Rectal smooth muscle tissue (tissue), 1 donor: ENCODE measurements around the gene MAP3K3.
A peak's percentile ranks its signal among the peaks of the same experiment; 100 is the strongest.

Experiments used
- H3K27ac ChIP-seq: one replicate; pipeline ENCODE4 v1.7.0; 2013; ENCODE audit warnings: low read depth, low read length, inconsistent platforms
- H3K27me3 ChIP-seq: one replicate; pipeline ENCODE4 v1.7.0; 2013; ENCODE audit warnings: low read length; ENCODE audit not compliant: control insufficient read depth, insufficient read depth
- H3K36me3 ChIP-seq: one replicate; pipeline ENCODE4 v1.7.0; 2013; ENCODE audit warnings: low read length; ENCODE audit not compliant: control insufficient read depth, insufficient read depth
- H3K4me1 ChIP-seq: one replicate; pipeline ENCODE4 v1.7.0; 2013; ENCODE audit warnings: low read length; ENCODE audit not compliant: control insufficient read depth, insufficient read depth
- H3K4me3 ChIP-seq: one replicate; pipeline ENCODE4 v1.7.0; 2013; ENCODE audit warnings: low read length
- H3K9ac ChIP-seq: one replicate; pipeline ENCODE4 v1.7.0; 2013; ENCODE audit warnings: low read length

The MAP3K3 gene

DNA sequence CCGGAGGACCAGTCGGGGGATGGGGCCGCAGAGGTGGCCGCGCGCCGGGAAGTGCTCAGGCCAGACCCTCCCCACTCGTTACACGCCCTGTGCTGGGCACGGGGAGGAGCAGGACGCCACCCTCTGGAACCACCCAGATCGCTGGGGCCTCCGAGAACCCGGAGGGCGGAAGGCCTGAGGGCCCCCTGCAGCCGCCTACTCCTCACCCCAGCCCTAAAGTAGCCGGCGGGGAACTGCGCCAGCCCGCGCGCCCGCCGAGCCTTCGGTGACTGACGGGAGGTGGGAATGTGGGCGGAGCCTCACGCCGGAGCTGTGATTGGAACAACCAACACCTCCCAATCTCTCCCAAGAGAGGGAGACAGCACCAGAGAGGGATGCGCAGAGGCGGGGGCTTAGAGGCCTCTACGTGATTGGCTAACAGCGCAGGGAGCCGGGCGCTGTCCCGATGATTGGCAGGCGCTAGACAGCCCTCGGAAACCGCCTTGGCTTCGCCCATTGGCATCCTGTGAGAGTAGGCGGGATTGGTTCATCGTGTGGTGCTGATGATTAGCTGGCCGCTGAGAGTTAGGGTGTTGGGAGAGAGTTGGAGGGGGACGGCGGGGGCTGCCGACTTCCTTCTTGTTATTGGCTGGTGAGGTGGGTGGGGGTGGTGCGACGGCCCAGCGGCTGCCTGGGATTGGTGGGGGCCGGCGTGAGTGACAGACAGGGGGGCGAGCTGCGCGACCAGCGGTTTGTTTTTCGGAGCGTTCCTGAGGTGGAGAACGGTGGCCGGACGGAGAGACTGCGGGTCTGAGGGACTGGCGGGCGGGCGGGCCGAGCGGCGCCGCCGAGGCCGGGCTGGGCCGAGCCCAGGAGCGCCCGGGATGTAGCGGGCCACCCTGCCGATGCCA, at the start of gene MAP3K3:
Gene MAP3K3 (plus strand): TSS at position 734 of the 890 bp plus-strand sequence. CDS start 343 bp downstream, outside the sequence.
- no peaks in the 10 kb centered on the region for H3K27me3 ChIP-seq
- peak within 1 kb of the TSS; percentile 78 for H3K27ac ChIP-seq
- no peaks in the 10 kb centered on the region for H3K36me3 ChIP-seq
- peak within 1 kb of the TSS; percentile 83 for H3K4me3 ChIP-seq
- H3K9ac ChIP-seq, result peak within 1 kb of the TSS; percentile 49
- peaks cover 10% of the 10 kb centered on the region for H3K4me1 ChIP-seq

DNA sequence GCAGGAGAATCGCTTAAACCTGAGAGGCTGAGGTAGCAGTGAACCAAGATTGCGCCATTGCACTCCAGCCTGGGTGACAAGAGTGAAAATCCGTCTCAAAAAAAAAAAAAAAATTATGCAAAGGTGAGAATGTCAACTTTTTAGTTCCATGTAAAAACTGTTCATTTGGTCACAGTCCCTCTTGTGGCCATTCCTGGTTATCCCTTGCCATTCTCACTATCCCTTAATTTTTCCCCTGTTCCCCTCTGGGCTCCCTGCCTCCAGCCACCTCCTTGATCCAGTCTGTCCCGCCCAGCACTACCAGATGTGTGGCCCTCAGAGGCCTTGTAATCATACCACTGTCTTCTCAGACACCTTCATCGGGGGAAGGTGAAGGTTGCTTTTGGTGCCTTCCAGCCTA, 48.6 kb upstream of the MAP3K3 start:
- Histone ChIP-seq H3K9ac (no peak overlapping the region), H3K27me3 (no peaks in the 10 kb centered on the region), H3K36me3 (peaks cover 3% of the 10 kb centered on the region), H3K4me1 (no peaks in the 10 kb centered on the region), H3K27ac (no peak overlapping the region), H3K4me3 (no peak overlapping the region)

DNA sequence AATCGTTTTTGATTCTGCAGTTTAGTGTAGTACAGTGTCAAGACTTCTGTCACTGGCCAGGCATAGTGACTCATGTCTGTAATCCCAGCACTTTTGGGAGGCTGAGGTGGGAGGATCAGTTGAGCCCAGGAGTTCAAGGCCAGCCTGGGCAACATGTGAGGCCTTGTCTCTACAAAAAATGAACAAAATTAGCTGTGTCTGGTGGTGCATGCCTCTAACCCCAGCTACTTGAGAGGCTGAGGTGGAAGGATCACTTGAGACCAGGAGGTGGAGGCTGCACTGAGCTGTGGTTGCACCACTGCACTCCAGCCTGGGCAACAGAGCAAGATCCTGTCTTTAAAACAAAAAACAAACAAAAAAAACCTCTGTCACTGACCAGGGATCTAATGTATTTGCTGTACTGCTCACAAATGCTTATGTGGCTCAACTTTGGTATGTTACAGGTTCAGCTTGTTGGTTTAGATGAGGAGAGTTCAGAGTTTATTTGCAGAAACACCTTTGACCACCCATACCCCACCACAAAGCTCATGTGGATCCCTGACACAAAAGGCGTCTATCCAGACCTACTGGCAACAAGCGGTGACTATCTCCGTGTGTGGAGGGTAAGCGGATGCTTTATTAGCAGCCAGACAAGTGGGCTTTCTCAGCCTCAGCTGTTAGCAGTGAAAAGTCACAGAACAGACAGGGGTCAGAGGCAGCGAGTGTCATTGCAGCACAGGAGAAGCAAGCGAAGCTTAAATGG, 44.0 kb upstream of the MAP3K3 start:
- Histone ChIP-seq H3K4me1 (no peaks in the 10 kb centered on the region), H3K27me3 (no peaks in the 10 kb centered on the region), H3K9ac (no peak overlapping the region), H3K27ac (no peak overlapping the region), H3K4me3 (no peak overlapping the region), H3K36me3 (peaks cover 18% of the 10 kb centered on the region)

DNA sequence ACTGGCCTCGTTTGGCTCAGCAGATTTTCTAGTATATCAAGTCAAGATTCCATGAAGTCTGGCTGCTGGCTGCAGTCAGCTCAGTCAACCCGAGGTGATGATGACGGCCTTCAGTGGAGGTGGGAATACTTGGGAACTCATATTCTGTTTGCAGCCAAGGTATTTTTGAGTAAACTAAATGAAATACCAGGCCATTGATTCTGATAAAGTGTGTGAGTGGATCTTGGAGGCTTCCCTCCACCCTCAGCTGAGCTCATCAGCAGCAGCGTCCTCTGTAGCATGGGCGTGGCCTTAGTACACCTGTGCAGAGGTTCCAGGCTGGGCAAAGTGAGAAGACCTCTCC, 43.5 kb upstream of the MAP3K3 start:
- Histone ChIP-seq H3K27me3 (no peaks in the 10 kb centered on the region), H3K4me1 (no peaks in the 10 kb centered on the region), H3K4me3 (no peak overlapping the region), H3K27ac (no peak overlapping the region), H3K9ac (no peak overlapping the region), H3K36me3 (peaks cover 22% of the 10 kb centered on the region)

DNA sequence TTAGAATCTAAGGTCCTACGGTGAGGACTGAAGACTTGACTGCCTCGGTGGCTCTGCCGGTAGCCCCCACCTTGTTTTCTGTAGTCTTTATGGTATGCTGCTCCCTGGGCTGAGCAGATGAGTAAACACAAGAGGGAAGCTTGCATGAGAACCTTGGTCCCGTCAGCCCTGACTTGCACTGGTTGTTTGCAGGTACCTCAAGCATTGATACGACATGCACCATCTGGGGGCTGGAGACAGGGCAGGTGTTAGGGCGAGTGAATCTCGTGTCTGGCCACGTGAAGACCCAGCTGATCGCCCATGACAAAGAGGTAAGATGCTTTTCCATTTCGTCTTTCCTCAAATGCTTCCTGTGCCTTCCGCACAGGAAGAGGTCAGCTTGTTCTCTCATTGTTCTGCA, 42.6 kb upstream of the MAP3K3 start:
- Histone ChIP-seq H3K27ac (no peak overlapping the region), H3K36me3 (peaks cover 23% of the 10 kb centered on the region), H3K9ac (no peak overlapping the region), H3K4me3 (no peak overlapping the region), H3K4me1 (no peaks in the 10 kb centered on the region), H3K27me3 (no peaks in the 10 kb centered on the region)

DNA sequence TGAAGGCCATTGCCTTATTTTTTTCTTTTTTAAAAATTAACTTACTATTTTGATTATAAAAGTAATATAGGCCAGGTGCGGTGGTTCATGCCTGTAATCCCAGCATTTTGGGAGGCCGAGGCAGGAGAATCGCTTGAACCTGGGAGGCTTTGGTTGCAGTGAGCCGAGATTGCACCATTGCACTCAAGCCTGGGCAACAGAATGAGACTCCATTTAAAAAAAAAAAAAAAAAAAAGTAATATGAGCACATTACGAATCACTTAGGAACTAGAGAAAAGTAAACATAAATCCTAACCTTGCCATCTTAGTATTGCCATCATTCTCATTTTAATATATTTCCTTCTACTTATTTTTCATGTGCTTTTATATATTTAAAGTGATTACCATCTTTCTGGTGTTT, 34.4 kb upstream of the MAP3K3 start:
- peaks cover 35% of the 10 kb centered on the region for H3K36me3 ChIP-seq
- H3K4me1 ChIP-seq, result no peaks in the 10 kb centered on the region
- no peak overlapping the region for H3K4me3 ChIP-seq
- H3K9ac ChIP-seq, result no peak overlapping the region
- no peaks in the 10 kb centered on the region for H3K27me3 ChIP-seq
- no peak overlapping the region for H3K27ac ChIP-seq

DNA sequence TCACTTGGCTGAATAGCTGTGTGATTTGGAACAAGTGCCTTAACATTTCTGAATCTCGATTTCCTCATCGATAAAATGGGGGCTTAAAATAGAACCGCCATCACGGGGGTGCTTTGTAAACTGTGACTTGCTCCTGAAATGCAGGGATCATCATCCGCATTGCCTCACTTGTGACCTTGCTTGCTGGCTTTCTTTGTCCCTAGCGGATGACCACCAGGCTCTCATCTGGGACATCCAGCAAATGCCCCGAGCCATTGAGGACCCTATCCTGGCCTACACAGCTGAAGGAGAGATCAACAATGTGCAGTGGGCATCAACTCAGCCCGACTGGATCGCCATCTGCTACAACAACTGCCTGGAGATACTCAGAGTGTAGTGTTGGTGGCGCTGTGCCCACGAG, 33.4 kb upstream of the MAP3K3 start:
- Histone ChIP-seq H3K4me3 (no peak overlapping the region), H3K27ac (no peak overlapping the region), H3K9ac (no peak overlapping the region), H3K36me3 (peaks cover 28% of the 10 kb centered on the region), H3K4me1 (no peaks in the 10 kb centered on the region), H3K27me3 (no peaks in the 10 kb centered on the region)

DNA sequence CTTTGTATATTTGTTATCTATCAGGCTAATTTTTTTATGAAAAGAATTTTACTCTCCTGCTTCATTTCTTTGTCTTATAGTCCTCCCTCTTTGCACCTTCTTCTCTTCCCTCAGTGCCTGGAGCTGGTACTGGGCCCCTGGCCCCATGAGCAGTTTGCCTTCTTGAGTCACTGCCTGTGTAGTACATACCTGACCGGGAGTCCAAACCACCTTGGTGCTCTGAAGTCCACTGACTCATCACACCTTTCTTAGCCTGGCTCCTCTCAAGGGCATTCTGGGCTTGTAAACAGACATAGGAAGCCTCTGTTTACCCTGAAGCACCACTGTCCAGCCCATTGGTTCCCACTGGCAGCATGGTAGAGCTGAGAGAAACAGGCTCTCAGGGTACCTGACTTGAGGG, 32.6 kb upstream of the MAP3K3 start:
- peaks cover 28% of the 10 kb centered on the region for H3K36me3 ChIP-seq
- no peak overlapping the region for H3K9ac ChIP-seq
- no peaks in the 10 kb centered on the region for H3K27me3 ChIP-seq
- no peak overlapping the region for H3K27ac ChIP-seq
- H3K4me1 ChIP-seq, result no peaks in the 10 kb centered on the region
- no peak overlapping the region for H3K4me3 ChIP-seq

DNA sequence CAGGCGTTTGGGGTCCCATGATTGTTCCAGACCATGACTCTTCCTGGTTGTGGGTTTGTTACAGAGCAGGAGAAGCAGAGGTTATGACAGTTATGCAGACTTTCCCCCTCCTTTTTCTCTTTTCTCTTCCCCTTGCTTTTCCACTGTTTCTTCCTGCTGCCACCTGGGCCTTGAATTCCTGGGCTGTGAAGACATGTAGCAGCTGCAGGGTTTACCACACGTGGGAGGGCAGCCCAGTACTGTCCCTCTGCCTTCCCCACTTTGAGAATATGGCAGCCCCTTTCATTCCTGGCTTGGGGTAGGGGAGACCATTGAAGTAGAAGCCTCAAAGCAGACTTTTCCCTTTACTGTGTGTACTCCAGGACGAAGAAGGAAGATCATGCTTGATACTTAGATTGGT, 29.4 kb upstream of the MAP3K3 start:
- Histone ChIP-seq H3K9ac (no peak overlapping the region), H3K4me3 (no peak overlapping the region), H3K4me1 (no peaks in the 10 kb centered on the region), H3K27ac (no peak overlapping the region), H3K27me3 (no peaks in the 10 kb centered on the region), H3K36me3 (peaks cover 20% of the 10 kb centered on the region)

DNA sequence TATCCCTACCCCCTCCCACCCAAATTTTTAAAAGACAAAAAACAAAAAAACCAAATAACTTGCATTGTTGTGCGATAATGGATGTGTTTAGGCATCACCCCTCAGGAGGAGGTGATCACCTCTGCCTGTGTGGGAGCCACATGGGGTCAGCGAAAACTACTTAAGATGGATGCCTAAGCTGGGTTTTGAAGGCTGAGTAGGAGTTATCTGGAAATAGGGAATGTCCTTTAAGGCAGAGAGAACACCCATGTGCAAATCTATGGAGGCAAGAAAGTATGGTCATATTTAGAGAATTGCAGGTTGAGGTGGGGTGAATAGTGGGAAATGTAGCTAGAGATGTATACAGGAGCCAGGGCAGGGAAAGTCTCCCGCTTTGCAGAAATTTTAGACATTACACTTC, 27.1 kb upstream of the MAP3K3 start:
- H3K27ac ChIP-seq, result no peak overlapping the region
- H3K4me1 ChIP-seq, result peaks cover 1% of the 10 kb centered on the region
- H3K9ac ChIP-seq, result no peak overlapping the region
- no peaks in the 10 kb centered on the region for H3K27me3 ChIP-seq
- peaks cover 10% of the 10 kb centered on the region for H3K36me3 ChIP-seq
- no peak overlapping the region for H3K4me3 ChIP-seq

DNA sequence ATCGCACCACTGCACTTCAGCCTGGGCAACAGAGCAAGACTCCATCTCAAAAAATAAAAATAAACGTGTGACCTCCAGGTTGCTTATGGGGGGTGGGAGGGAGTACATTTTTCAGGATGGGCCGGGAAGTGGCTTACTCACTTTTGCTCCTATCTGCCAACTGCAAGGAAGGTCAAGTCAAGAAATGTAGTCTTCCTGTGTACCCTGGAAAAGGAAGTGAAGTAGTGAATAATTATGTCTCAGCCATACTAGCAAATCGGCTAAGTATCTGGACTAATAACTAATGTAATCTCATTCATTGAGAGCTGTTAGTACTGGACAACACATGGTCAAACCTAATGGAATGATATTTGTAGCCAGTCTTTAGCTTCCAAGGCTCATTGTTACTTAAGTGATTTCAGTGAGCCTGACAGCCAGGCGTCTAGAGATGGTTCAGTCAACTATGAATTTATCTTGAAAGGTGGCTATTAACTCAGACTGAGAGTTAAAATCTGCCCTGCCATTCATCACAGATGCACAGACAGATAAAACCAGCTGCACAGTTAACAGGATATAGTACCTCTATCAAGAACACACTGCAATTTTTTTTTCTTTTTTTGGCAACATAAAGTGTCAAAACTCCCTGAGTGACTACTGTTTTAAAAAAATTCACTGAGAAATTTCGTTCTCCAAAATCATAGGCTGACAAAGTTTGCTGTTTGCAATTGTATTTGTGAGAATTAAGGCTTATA, 25.2 kb upstream of the MAP3K3 start:
- H3K4me1 ChIP-seq, result peaks cover 9% of the 10 kb centered on the region
- H3K36me3 ChIP-seq, result no peaks in the 10 kb centered on the region
- no peaks in the 10 kb centered on the region for H3K27me3 ChIP-seq
- H3K9ac ChIP-seq, result no peak overlapping the region
- no peak overlapping the region for H3K4me3 ChIP-seq
- no peak overlapping the region for H3K27ac ChIP-seq

DNA sequence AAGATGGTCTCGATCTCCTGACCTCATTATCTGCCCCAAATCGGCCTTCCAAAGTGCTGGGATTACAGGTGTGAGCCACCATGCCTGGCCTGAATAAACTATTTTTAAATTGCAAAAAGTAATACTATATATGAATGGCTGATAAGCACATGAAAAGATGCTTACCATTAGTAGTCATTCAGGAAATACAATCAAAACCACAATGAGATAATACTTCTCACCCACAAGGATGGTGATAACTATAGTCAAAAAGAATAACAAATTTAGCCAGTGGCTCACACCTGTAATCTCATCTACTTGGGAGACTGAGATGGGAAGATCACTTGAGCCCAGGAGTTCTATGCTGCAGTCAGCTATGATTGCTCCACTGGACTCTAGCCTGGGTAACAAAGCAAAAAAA, 23.9 kb upstream of the MAP3K3 start:
- Histone ChIP-seq H3K27me3 (no peaks in the 10 kb centered on the region), H3K4me3 (no peak overlapping the region), H3K9ac (no peak overlapping the region), H3K27ac (no peak overlapping the region), H3K4me1 (peaks cover 9% of the 10 kb centered on the region), H3K36me3 (no peaks in the 10 kb centered on the region)
